AG04449 (cell line): ENCODE measurements around the gene MVB12B.

Source experiments
- CTCF ChIA-PET: fragments of 350-600 bp; formaldehyde crosslinking; extraction: SDS; loops from one replicate; lab custom pipeline; 2021; ENCODE audit warnings: antibody characterized with exemption; lab: Yijun Ruan, JAX
- POLR2A ChIA-PET: fragments of 400-600, 350-600 bp; formaldehyde crosslinking; extraction: SDS; loops from one replicate; lab custom pipeline; 2020; ENCODE audit warnings: antibody characterized with exemption, inconsistent platforms; lab: Yijun Ruan, JAX
- DNase-seq: peaks from one replicate; pipeline ENCODE4 v3.0.0-alpha.2; 2010; ENCODE audit warnings: low read depth, low spot score
- H3K4me3 ChIP-seq: 2 replicates; pipeline ENCODE4 v1.5.1; 2011; ENCODE audit warnings: low read depth, mild to moderate bottlenecking, control low read depth, low read length
- CTCF ChIP-seq: IDR thresholded peaks from one replicate; pipeline ENCODE4 v1.5.1; 2011; ENCODE audit warnings: mild to moderate bottlenecking, moderate library complexity, low read length, control low read depth, inconsistent platforms; ENCODE audit not compliant: insufficient read depth; ENCODE audit errors: missing control alignments

MVB12B gene

DNA sequence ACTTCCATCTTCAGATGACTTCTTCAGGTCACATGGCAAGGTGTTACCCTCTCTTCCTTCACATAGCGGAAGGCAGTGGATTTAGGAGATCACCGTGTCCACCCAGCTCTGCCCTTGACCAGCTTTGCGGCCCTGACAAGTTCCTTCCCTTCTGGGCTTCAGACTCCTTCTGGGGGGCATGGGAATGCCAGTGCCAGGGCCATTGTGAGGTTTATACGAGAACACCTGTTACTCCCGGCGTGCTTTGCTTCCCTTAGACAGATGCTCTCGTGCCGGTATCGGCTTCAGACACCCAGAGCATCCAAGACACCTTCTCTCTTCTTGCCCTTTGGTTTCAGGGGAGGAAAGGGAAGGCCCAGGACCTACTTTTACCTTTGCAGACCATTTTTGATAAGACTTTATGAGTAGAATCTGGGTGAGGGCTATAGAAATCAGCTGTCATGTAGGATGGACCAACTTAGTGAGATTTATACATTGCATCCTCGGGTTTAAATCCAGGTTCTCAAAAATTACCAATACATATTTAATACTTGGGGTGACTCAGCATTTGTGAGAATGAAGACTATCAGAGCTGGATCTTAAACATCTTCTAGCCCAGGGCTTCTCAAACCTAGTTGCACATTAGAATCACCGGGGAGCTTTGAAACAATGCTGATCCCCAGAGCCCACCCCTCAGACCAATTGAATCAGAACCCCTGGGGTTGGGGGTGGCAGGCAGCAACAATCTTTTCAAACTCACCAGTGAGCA is 138.2 kb downstream of the MVB12B start:
- no peak overlapping the region for H3K4me3 ChIP-seq
- POLR2A ChIA-PET: no interaction called here
- no peak for DNase-seq
- CTCF ChIA-PET: interaction anchor here (1.2 to 2.2 kb wide), 4 partner anchors 8 to 66 kb away, joined by 4 to 12 read pairs (median 8); no protein-coding TSS in a partner anchor
- TF ChIP-seq CTCF: no peak

DNA sequence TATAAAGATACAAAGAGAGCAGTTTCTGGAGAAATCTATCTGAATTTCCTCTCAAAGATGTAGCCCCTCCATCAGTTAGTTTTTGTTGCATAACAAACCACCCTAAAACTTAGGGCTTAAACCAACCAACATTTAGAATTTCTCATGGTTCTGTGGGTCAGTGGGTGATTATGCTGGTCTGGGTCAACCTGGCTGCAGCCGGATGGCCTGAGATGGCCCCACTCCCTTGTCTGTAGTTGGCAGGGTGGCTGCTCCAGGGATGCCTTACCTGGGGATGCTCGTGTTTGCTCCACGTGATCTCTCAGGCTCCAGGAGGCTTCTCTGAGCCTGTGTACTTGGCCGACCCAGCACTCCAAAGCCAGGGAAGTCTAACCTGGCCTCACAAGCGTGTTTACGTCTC is 139.3 kb downstream of the MVB12B start:
- no peak for TF ChIP-seq CTCF
- no peak for DNase-seq
- no peak overlapping the region for H3K4me3 ChIP-seq
- CTCF ChIA-PET: interaction anchor here (1.6 to 2.2 kb wide), 2 partner anchors 25 to 33 kb away, joined by 6 to 9 read pairs; no protein-coding TSS in a partner anchor
- POLR2A ChIA-PET: no interaction called here

DNA sequence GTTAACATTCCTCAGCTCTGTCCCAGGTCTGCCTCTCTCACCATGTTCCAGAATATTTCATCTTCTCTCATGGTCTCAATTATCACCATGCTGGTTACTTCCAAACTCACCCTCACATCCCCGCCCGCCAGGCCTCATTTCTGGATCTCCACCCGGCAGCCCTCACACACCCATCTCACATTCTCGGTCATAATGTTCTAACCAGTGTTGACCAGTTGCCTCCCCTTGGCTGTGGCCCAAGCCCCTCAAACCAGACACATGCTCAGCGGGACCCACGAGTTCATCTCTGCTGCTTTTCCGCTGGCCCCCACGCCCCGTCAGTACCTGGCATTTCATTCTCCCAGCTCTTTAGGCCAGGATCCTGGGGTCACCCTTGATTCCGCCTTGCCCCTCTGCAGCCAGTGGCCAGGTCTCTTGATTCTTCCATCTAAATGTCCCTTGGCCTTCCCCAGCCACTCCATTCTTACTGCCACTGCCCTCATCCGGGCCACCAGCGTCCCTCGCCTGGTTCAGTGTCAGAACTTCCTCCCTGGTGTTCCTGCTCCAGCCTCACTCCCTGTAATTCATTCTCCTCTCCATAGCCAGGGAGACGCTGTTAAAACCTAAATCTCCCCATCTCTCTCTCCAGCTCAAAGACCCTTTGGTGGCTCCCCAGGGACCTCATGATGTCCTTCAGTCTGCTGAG is 141.7 kb downstream of the MVB12B start:
- ChIA-PET POLR2A (no interaction called here), CTCF (interaction anchor here (1.0 to 1.7 kb wide), 5 partner anchors 14 to 30 kb away, joined by 3 to 4 read pairs (median 3); no protein-coding TSS in a partner anchor)
- no peak for DNase-seq
- no peak for TF ChIP-seq CTCF
- no peak overlapping the region for H3K4me3 ChIP-seq

- CTCF ChIA-PET: interaction anchor here (0.8 to 4.3 kb wide), 6 partner anchors 14 to 72 kb away, joined by 3 to 30 read pairs (median 5); no protein-coding TSS in a partner anchor
- no peak for TF ChIP-seq CTCF
- no peak for DNase-seq
- no peak overlapping the region for H3K4me3 ChIP-seq
- POLR2A ChIA-PET: no interaction called here
Measured at GRCh38 chr9:126470241-126470993, 143.8 kb downstream of the MVB12B start.

DNA sequence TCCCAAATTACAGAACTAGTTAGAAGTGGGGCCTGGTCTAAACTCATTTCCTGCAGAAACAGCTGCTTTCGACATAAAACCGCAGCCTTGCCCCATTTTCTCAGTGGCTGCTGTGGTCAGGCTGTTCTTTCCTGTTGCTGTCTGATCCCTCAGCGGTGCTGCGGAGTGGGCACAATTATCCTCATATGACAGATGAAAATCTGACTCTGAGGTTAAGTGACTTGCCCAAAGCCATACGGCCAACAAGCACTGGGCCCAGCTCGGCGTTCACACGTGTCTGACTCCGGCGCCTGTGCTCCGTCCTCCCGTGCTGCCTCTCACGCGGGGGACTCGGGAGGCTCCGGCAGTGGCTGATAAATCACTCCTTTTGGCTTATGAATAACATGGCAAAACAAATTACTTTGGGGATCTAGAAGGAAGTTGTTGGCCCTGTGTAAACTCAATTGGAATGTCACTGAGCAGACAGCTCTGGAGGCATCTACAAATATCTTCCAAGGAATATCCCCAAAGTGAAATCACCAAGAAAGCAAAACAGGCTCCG is 144.5 kb downstream of the MVB12B start:
- ChIA-PET CTCF (interaction anchor here (1.9 to 4.3 kb wide), 4 partner anchors 12 to 73 kb away, joined by 5 to 30 read pairs (median 20); no protein-coding TSS in a partner anchor), POLR2A (interaction anchor here (0.6 to 0.7 kb wide), 2 partner anchors 11 to 134 kb away, joined by 3 read pairs; no protein-coding TSS in a partner anchor)
- TF ChIP-seq CTCF: no peak
- H3K4me3 ChIP-seq: peak overlapping the region; percentile 19
- peak; percentile 53 for DNase-seq
